HepG2 (cell line): Measurements from ENCODE around the gene CELF5.

ENCODE experiments used
- CTCF ChIP-seq: sonication (generic); formaldehyde crosslinking; IDR thresholded peaks from 2 replicates; pipeline ENCODE4 v1.5.0; 2020; ENCODE audit warnings: mild to moderate bottlenecking, missing genetic modification reagents, moderate library complexity
- MAZ ChIP-seq, 2 experiments: sonication (generic) in 1 of 2; formaldehyde crosslinking in 1 of 2; IDR thresholded peaks; 2 replicates each; pipeline versions ENCODE4 v1.5.0 to v1.6.1; 2012 to 2020; ENCODE audit warnings: low read depth in 2 of 2, mild to moderate bottlenecking in 2 of 2, borderline replicate concordance in 1 of 2, improper control_type of control experiment in 1 of 2, low read length in 1 of 2, missing genetic modification reagents in 1 of 2, moderate library complexity in 1 of 2
- PLRG1 ChIP-seq: fragments of 450-650 bp; conservative IDR thresholded peaks from 2 replicates; pipeline ENCODE4 v1.6.1; 2016
- REST ChIP-seq, 2 experiments: IDR thresholded peaks; 2 replicates each; pipeline ENCODE4 v1.6.1; 2011 to 2012; ENCODE audit warnings: low read length in 2 of 2, borderline replicate concordance in 1 of 2, low read depth in 1 of 2, mild to moderate bottlenecking in 1 of 2, moderate library complexity in 1 of 2
- RFXANK ChIP-seq: IDR thresholded peaks from 2 replicates; pipeline ENCODE4 v1.6.1; 2016
- SMAD1 ChIP-seq: sonication (generic); formaldehyde crosslinking; IDR thresholded peaks from 2 replicates; pipeline ENCODE4 v1.4.0; 2020; ENCODE audit warnings: missing genetic modification reagents, low read depth, mild to moderate bottlenecking, borderline replicate concordance
- TAF1 ChIP-seq: sonication (generic); formaldehyde crosslinking; IDR thresholded peaks from 2 replicates; pipeline ENCODE4 v1.4.0; 2020; ENCODE audit warnings: missing genetic modification reagents
- ZBTB33 ChIP-seq: sonication (generic); formaldehyde crosslinking; IDR thresholded peaks from 2 replicates; pipeline ENCODE4 v1.4.0; 2020; ENCODE audit warnings: missing genetic modification reagents

GRCh38 chr19:3269916-3270671 is 45.6 kb downstream of the CELF5 start:
- TF ChIP-seq RFXANK (CRISPR knock-in tag) (no peak), MAZ (IDR thresholded peaks at IDR 0.05; ENCODE audit: borderline replicate concordance, low read depth, low read length) (no peak), MAZ (CRISPR knock-in tag; IDR thresholded peaks at IDR 0.05; ENCODE audit: low read depth) (no peak), ZBTB33 (CRISPR knock-in tag) (no peak), PLRG1 (no peak), REST (IDR thresholded peaks at IDR 0.05; ENCODE audit: borderline replicate concordance in 1 of 2, low read depth in 1 of 2, low read length in 2 of 2) (no peak), CTCF (no peak), TAF1 (no peak), SMAD1 (CRISPR knock-in tag) (no peak)
